Liver (tissue), 9 donors: ENCODE data around the gene SLC9A1. TPM values are rescaled to one million over a fixed set of nuclear protein-coding genes. Genes with fewer than 3 reads are reported as not detected.

ENCODE experiments used
- DNase-seq: peaks from one replicate; pipeline ENCODE4 v3.0.0-alpha.2; 2017; ENCODE audit warnings: low spot score
- H3K27ac ChIP-seq, 2 donors: one replicate each; pipeline ENCODE4 v1.7.0; 2013; ENCODE audit warnings: inconsistent platforms in 2 of 2, low read length in 2 of 2, control low read depth in 1 of 2, low read depth in 1 of 2, mild to moderate bottlenecking in 1 of 2
- H3K27me3 ChIP-seq, 4 donors: one replicate each; pipeline versions ENCODE4 v1.6.1 to v1.7.0; 2013; ENCODE audit warnings: low read length in 3 of 4, inconsistent platforms in 1 of 4, mild to moderate bottlenecking in 1 of 4, moderate library complexity in 1 of 4; ENCODE audit not compliant: control insufficient read depth in 4 of 4, insufficient read depth in 4 of 4
- H3K36me3 ChIP-seq, 4 donors: one replicate each; pipeline versions ENCODE4 v1.6.1 to v1.7.0; 2013; ENCODE audit warnings: low read length in 3 of 4, mild to moderate bottlenecking in 3 of 4, low read depth in 1 of 4, moderate library complexity in 1 of 4; ENCODE audit not compliant: control insufficient read depth in 4 of 4, insufficient read depth in 3 of 4
- H3K4me1 ChIP-seq, 4 donors: one replicate each; pipeline versions ENCODE4 v1.6.1 to v1.7.0; 2013; ENCODE audit warnings: low read length in 3 of 4, mild to moderate bottlenecking in 3 of 4, moderate library complexity in 1 of 4; ENCODE audit not compliant: control insufficient read depth in 4 of 4, insufficient read depth in 4 of 4
- H3K4me3 ChIP-seq, 3 donors: one replicate each; pipeline versions ENCODE4 v1.6.1 to v1.7.0; 2013; ENCODE audit warnings: low read length in 3 of 3, control low read depth in 1 of 3, low read depth in 1 of 3, mild to moderate bottlenecking in 1 of 3
- H3K9ac ChIP-seq, 2 donors: one replicate each; pipeline ENCODE4 v1.7.0; 2013; ENCODE audit warnings: low read length in 2 of 2, mild to moderate bottlenecking in 2 of 2, moderate library complexity in 2 of 2, control low read depth in 1 of 2, low read depth in 1 of 2
- H3K9me3 ChIP-seq, 4 donors: one replicate each; pipeline versions ENCODE4 v1.6.1 to v1.7.0; 2013; ENCODE audit warnings: low read length in 3 of 4; ENCODE audit not compliant: control insufficient read depth in 4 of 4
- EGR1 ChIP-seq, 2 donors: IDR thresholded peaks; 2 replicates each; pipeline ENCODE4 v1.6.1; 2016 to 2018; ENCODE audit warnings: antibody characterized with exemption in 2 of 2, low read depth in 2 of 2
- FOXA1 ChIP-seq: IDR thresholded peaks from 2 replicates; pipeline ENCODE4 v1.6.1; 2016; ENCODE audit warnings: antibody characterized with exemption
- FOXA2 ChIP-seq: IDR thresholded peaks from 2 replicates; pipeline ENCODE4 v1.6.1; 2016; ENCODE audit warnings: antibody characterized with exemption
- GABPA ChIP-seq, 2 donors: IDR thresholded peaks in 1 of 2; conservative IDR thresholded peaks in 1 of 2; 2 replicates each; pipeline ENCODE4 v1.6.1; 2016; ENCODE audit warnings: antibody characterized with exemption in 2 of 2, mild to moderate bottlenecking in 1 of 2, moderate library complexity in 1 of 2
- HNF4A ChIP-seq, 2 donors: conservative IDR thresholded peaks; 2 replicates each; pipeline ENCODE4 v1.6.1; 2016; ENCODE audit warnings: antibody characterized with exemption in 2 of 2, mild to moderate bottlenecking in 2 of 2
- HNF4G ChIP-seq: IDR thresholded peaks from 2 replicates; pipeline ENCODE4 v1.6.1; 2016; ENCODE audit warnings: antibody characterized with exemption
- NR2F2 ChIP-seq: IDR thresholded peaks from 2 replicates; pipeline ENCODE4 v1.6.1; 2016; ENCODE audit warnings: antibody characterized with exemption
- RAD21 ChIP-seq, 2 donors: IDR thresholded peaks; 2 replicates each; pipeline ENCODE4 v1.6.1; 2016; ENCODE audit warnings: antibody characterized with exemption in 2 of 2, mild to moderate bottlenecking in 2 of 2
- RXRA ChIP-seq, 2 donors: IDR thresholded peaks; 2 replicates each; pipeline ENCODE4 v1.6.1; 2017 to 2018; ENCODE audit warnings: antibody characterized with exemption in 2 of 2, mild to moderate bottlenecking in 1 of 2
- TAF1 ChIP-seq: conservative IDR thresholded peaks from 2 replicates; pipeline ENCODE4 v1.6.1; 2016; ENCODE audit warnings: antibody characterized with exemption, mild to moderate bottlenecking
- WGBS: extraction: QIAGEN DNeasy Blood & Tissue Kit; methylation state at CpG from one replicate; pipeline ENCODE4 v1.1.7; 2013; 5-methylcytosine and 5-hydroxymethylcytosine counted together
- polyA plus RNA-seq, 2 donors: library from polyadenylated mRNA; stranded (reverse) in 1 of 2; unstranded in 1 of 2; fragments of 200-250 nt in 1 of 2; fragments of >200 nt in 1 of 2; fragmentation: Nextera tagmentation in 1 of 2; extraction: Ambion mirVana in 1 of 2; gene quantifications; one replicate each; pipeline versions ENCODE4 v1.2.1 to v1.2.3, GENCODE V29; 2013 to 2015
- total RNA-seq, 2 donors: library from RNA; depleted of rRNA; stranded (reverse); fragments of >200 nt; gene quantifications; one replicate each; pipeline ENCODE4 v1.2.3, GENCODE V29; 2014
- TF ChIP-seq, protein P1 (sequence below): IDR thresholded peaks from 2 replicates; pipeline ENCODE4 v1.6.1; 2016; ENCODE audit warnings: antibody characterized with exemption
- TF ChIP-seq, protein P2 (sequence below): IDR thresholded peaks from 2 replicates; pipeline ENCODE4 v1.6.1; 2016; ENCODE audit warnings: antibody characterized with exemption
- TF ChIP-seq, protein P3 (sequence below): IDR thresholded peaks from 2 replicates; pipeline ENCODE4 v1.6.1; 2016; ENCODE audit warnings: antibody characterized with exemption, mild to moderate bottlenecking
- TF ChIP-seq, protein P4 (sequence below): IDR thresholded peaks from 2 replicates; pipeline ENCODE4 v1.6.1; 2016; ENCODE audit warnings: antibody characterized with exemption
- TF ChIP-seq, protein P5 (sequence below): fragments of 150-350 bp; IDR thresholded peaks from 2 replicates; pipeline ENCODE4 v1.5.1; 2017; ENCODE audit warnings: improper control_type of control experiment, low read depth, low read length; ENCODE audit not compliant: missing input control
- donor health status: healthy.
- donor health status: healthy.
- donor health status: healthy.
- donor health status: healthy.
- donor health status: healthy.

Gene SLC9A1
- total and polyA plus RNA-seq, 4 donors = 1.3 to 3.2 (median 1.5) TPM

DNA sequence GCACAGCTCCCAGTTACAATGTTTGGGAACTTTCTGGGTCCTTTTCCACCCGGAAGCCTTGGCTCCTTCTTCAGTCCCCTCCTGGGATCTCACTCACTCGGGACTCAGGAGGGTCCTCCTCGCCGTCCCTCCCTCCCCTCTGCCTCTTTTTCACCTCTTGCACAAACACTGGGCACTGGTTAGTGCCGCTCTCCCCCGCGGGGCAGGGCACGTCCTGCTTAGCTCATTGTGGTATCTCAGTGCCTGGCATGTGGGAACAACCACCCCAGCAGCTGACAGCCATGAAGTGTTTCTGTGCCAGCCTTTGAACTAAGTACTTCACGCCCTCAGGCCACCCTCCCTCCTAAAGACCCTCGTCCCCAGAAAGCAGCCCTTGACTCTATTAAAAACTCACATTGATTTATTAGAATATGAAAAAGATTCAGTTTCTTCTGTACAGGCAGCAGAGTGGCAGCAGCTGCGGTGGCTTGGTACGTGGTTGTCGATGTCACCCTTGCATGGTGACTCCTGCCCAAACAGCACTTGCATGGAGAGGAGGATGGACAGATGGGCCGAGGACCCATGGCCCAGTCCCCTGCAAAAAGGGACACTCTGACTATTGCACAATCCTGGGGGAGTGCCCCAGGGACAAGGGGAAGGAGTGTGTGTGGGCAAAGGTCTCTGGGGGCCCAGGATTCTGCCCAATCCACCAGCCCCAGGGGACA lies 56.3 kb downstream of the SLC9A1 start:
- 79% methylated on average over 14 of the region's 14 CpGs for WGBS
- Histone ChIP-seq H3K9me3 (no peaks in the 10 kb centered on the region), H3K4me1 (peaks cover 0 to 11% (median 7%) of the 10 kb centered on the region in 4 donors), H3K4me3 (no peak overlapping the region), H3K36me3 (no peaks in the 10 kb centered on the region), H3K27ac (no peak overlapping the region), H3K27me3 (no peaks in the 10 kb centered on the region), H3K9ac (no peak overlapping the region)
- no peak for DNase-seq
- TF ChIP-seq HNF4A (conservative IDR thresholded peaks at IDR 0.05) = no peak
- TF ChIP-seq, protein P1, sequence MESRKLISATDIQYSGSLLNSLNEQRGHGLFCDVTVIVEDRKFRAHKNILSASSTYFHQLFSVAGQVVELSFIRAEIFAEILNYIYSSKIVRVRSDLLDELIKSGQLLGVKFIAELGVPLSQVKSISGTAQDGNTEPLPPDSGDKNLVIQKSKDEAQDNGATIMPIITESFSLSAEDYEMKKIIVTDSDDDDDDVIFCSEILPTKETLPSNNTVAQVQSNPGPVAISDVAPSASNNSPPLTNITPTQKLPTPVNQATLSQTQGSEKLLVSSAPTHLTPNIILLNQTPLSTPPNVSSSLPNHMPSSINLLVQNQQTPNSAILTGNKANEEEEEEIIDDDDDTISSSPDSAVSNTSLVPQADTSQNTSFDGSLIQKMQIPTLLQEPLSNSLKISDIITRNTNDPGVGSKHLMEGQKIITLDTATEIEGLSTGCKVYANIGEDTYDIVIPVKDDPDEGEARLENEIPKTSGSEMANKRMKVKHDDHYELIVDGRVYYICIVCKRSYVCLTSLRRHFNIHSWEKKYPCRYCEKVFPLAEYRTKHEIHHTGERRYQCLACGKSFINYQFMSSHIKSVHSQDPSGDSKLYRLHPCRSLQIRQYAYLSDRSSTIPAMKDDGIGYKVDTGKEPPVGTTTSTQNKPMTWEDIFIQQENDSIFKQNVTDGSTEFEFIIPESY = no peak
- no peak for TF ChIP-seq FOXA2
- TF ChIP-seq, protein P2, sequence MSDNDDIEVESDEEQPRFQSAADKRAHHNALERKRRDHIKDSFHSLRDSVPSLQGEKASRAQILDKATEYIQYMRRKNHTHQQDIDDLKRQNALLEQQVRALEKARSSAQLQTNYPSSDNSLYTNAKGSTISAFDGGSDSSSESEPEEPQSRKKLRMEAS = no peak
- no peak for TF ChIP-seq RXRA (IDR thresholded peaks at IDR 0.05)
- no peak for TF ChIP-seq NR2F2
- no peak for TF ChIP-seq TAF1
- no peak for TF ChIP-seq FOXA1
- TF ChIP-seq EGR1 (IDR thresholded peaks at IDR 0.05; ENCODE audit: low read depth in 2 of 2) = no peak
- TF ChIP-seq, protein P3, sequence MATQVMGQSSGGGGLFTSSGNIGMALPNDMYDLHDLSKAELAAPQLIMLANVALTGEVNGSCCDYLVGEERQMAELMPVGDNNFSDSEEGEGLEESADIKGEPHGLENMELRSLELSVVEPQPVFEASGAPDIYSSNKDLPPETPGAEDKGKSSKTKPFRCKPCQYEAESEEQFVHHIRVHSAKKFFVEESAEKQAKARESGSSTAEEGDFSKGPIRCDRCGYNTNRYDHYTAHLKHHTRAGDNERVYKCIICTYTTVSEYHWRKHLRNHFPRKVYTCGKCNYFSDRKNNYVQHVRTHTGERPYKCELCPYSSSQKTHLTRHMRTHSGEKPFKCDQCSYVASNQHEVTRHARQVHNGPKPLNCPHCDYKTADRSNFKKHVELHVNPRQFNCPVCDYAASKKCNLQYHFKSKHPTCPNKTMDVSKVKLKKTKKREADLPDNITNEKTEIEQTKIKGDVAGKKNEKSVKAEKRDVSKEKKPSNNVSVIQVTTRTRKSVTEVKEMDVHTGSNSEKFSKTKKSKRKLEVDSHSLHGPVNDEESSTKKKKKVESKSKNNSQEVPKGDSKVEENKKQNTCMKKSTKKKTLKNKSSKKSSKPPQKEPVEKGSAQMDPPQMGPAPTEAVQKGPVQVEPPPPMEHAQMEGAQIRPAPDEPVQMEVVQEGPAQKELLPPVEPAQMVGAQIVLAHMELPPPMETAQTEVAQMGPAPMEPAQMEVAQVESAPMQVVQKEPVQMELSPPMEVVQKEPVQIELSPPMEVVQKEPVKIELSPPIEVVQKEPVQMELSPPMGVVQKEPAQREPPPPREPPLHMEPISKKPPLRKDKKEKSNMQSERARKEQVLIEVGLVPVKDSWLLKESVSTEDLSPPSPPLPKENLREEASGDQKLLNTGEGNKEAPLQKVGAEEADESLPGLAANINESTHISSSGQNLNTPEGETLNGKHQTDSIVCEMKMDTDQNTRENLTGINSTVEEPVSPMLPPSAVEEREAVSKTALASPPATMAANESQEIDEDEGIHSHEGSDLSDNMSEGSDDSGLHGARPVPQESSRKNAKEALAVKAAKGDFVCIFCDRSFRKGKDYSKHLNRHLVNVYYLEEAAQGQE = no peak
- no peak for TF ChIP-seq GABPA (IDR thresholded peaks at IDR 0.05 in 1 of 2, conservative IDR thresholded peaks at IDR 0.05 in 1 of 2)

DNA sequence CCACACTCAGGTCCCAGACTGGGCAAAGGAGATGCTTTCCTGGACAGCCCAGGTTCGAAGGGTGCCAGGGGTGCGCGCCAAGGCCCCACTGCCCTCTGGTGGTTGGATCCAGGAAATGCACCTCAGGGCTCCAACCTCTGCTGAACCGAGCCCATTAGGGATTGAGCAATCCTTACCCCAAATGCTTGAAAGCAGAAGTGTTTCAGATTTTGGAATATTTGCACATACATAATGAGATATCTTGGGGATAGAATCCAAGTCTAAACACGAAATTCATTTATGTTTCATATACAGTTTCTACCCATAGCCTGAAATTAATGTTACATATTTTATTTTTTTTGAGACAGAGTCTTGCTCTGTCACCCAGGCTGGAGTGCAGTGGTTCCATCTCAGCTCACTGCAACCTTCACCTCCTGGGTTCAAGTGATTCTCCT lies 57.4 kb downstream of the SLC9A1 start:
- no peak overlapping the region for H3K27ac ChIP-seq
- under 1% methylated on average over 5 of the region's 5 CpGs for WGBS
- H3K4me1 ChIP-seq = peaks cover 0 to 11% (median 7%) of the 10 kb centered on the region in 4 donors
- no peaks in the 10 kb centered on the region for H3K27me3 ChIP-seq
- no peaks in the 10 kb centered on the region for H3K9me3 ChIP-seq
- no peak overlapping the region for H3K4me3 ChIP-seq
- no peaks in the 10 kb centered on the region for H3K36me3 ChIP-seq
- no peak overlapping the region for H3K9ac ChIP-seq
- no peak for TF ChIP-seq NR2F2
- TF ChIP-seq, protein P1 = no peak
- TF ChIP-seq, protein P4, sequence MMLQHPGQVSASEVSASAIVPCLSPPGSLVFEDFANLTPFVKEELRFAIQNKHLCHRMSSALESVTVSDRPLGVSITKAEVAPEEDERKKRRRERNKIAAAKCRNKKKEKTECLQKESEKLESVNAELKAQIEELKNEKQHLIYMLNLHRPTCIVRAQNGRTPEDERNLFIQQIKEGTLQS = no peak
- no peak for TF ChIP-seq HNF4G
- TF ChIP-seq, protein P5, sequence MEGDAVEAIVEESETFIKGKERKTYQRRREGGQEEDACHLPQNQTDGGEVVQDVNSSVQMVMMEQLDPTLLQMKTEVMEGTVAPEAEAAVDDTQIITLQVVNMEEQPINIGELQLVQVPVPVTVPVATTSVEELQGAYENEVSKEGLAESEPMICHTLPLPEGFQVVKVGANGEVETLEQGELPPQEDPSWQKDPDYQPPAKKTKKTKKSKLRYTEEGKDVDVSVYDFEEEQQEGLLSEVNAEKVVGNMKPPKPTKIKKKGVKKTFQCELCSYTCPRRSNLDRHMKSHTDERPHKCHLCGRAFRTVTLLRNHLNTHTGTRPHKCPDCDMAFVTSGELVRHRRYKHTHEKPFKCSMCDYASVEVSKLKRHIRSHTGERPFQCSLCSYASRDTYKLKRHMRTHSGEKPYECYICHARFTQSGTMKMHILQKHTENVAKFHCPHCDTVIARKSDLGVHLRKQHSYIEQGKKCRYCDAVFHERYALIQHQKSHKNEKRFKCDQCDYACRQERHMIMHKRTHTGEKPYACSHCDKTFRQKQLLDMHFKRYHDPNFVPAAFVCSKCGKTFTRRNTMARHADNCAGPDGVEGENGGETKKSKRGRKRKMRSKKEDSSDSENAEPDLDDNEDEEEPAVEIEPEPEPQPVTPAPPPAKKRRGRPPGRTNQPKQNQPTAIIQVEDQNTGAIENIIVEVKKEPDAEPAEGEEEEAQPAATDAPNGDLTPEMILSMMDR = peak; percentile 98
- TF ChIP-seq RXRA (IDR thresholded peaks at IDR 0.05) = peak; percentile 51 to 61
- TF ChIP-seq HNF4A (conservative IDR thresholded peaks at IDR 0.05) = no peak
- no peak for TF ChIP-seq FOXA1
- TF ChIP-seq RAD21 (IDR thresholded peaks at IDR 0.05) = peak; percentile 97
- DNase-seq = peak; percentile 77
